Upper lobe of left lung (tissue), 4 donors: ENCODE data around the gene TMCC1.

ENCODE experiments used
- EP300 ChIP-seq, 4 donors: sonication (generic); formaldehyde crosslinking; IDR thresholded peaks; one replicate each; pipeline ENCODE4 v1.5.1; 2017; ENCODE audit warnings: antibody characterized with exemption in 4 of 4, control low read depth in 2 of 4
- POLR2A ChIP-seq, 4 donors: fragments of 450-650 bp; IDR thresholded peaks; one replicate each; pipeline ENCODE4 v1.5.1; 2016 to 2017; ENCODE audit warnings: antibody characterized with exemption in 4 of 4, mild to moderate bottlenecking in 2 of 4
- POLR2AphosphoS5 ChIP-seq, 2 donors: sonication (generic); formaldehyde crosslinking; IDR thresholded peaks; one replicate each; pipeline ENCODE4 v1.5.1; 2017; ENCODE audit warnings: antibody characterized with exemption in 2 of 2
- TF ChIP-seq, protein P1 (sequence below), 6 experiments: fragments of 450-650 bp in 4 of 6; fragments of 200-600 bp in 2 of 6; sonication (generic) in 2 of 6; IDR thresholded peaks; one replicate each; pipeline ENCODE4 v1.5.1; 2016 to 2019; ENCODE audit warnings: antibody characterized with exemption in 6 of 6

GRCh38 chr3:129734449-129734848, 159.1 kb downstream of the TMCC1 start:
- TF ChIP-seq POLR2A (IDR thresholded peaks at IDR 0.05) = no peak
- TF ChIP-seq, protein P1, sequence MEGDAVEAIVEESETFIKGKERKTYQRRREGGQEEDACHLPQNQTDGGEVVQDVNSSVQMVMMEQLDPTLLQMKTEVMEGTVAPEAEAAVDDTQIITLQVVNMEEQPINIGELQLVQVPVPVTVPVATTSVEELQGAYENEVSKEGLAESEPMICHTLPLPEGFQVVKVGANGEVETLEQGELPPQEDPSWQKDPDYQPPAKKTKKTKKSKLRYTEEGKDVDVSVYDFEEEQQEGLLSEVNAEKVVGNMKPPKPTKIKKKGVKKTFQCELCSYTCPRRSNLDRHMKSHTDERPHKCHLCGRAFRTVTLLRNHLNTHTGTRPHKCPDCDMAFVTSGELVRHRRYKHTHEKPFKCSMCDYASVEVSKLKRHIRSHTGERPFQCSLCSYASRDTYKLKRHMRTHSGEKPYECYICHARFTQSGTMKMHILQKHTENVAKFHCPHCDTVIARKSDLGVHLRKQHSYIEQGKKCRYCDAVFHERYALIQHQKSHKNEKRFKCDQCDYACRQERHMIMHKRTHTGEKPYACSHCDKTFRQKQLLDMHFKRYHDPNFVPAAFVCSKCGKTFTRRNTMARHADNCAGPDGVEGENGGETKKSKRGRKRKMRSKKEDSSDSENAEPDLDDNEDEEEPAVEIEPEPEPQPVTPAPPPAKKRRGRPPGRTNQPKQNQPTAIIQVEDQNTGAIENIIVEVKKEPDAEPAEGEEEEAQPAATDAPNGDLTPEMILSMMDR (IDR thresholded peaks at IDR 0.05) = no peak
- no peak for TF ChIP-seq EP300 (IDR thresholded peaks at IDR 0.05)
- no peak for TF ChIP-seq POLR2AphosphoS5 (IDR thresholded peaks at IDR 0.05)
